GM12873 (cell line): ENCODE measurements around the gene TMEM63C.

Experiments
- CTCF ChIP-seq: IDR thresholded peaks from 2 replicates; pipeline ENCODE4 v1.5.1; 2012; ENCODE audit warnings: low read depth, mild to moderate bottlenecking, moderate library complexity, low read length, control low read depth; ENCODE audit not compliant: insufficient read depth; ENCODE audit errors: missing control alignments

TMEM63C gene

GRCh38 chr14:77250927-77251326 lies 69.3 kb downstream of the TMEM63C start:
- TF ChIP-seq CTCF, result no peak

- no peak for TF ChIP-seq CTCF
These were observed 70.3 kb downstream of the TMEM63C start for GRCh38 chr14:77251870-77252269.

- no peak for TF ChIP-seq CTCF
These were observed 72.0 kb downstream of the TMEM63C start for GRCh38 chr14:77253333-77254190.

GRCh38 chr14:77256694-77257093 lies 75.1 kb downstream of the TMEM63C start:
- no peak for TF ChIP-seq CTCF

- TF ChIP-seq CTCF, result no peak
These were observed 76.1 kb downstream of the TMEM63C start for GRCh38 chr14:77257700-77258099.

- no peak for TF ChIP-seq CTCF
These were observed 77.0 kb downstream of the TMEM63C start for GRCh38 chr14:77258566-77258965.

GRCh38 chr14:77259025-77259715 lies 77.6 kb downstream of the TMEM63C start:
- TF ChIP-seq CTCF, result no peak
